ENCODE results near the gene ZBTB43. TPM values are rescaled to one million over a fixed set of nuclear protein-coding genes. Genes with fewer than 3 reads are reported as not detected.
"Not testable (repeated sequence)": the region's sequence is repeated elsewhere in the genome, so short reads cannot be mapped to it uniquely, and the experiment has no call there.

Gene ZBTB43
- total RNA-seq, 1 experiment from 2014 or later: 15.4 TPM

GRCh38 chr9:126783949-126784348, 20.9 kb upstream of the ZBTB43 start:
- BruUV-seq (replicated peaks): no TSS peak
- CTCF ChIA-PET: interaction anchor here (0.6 to 9.3 kb wide), 3 partner anchors 79 to 285 kb away, joined by 3 to 340 read pairs (median 4); no protein-coding TSS in a partner anchor

GRCh38 chr9:126784401-126784800, 20.4 kb upstream of the ZBTB43 start:
- Histone ChIP-seq H3K4me3 (replicated peaks in 1 of 2; ENCODE audit: low read depth in 1 of 2, low read length in 2 of 2) (no peak overlapping the region), H3K9ac (ENCODE audit: low read length) (no peak overlapping the region), H3K4me2 (ENCODE audit: low read length) (no peak overlapping the region), H3K27ac (ENCODE audit: low read depth, low read length) (no peak overlapping the region), H2AFZ (ENCODE audit: low read depth, low read length, poor library complexity, severe bottlenecking) (no peak overlapping the region), H4K20me1 (ENCODE audit: insufficient read depth) (no peaks in the 10 kb centered on the region), H3K9me2 (ENCODE audit: insufficient read depth) (no peaks in the 10 kb centered on the region), H3K36me3 (ENCODE audit: control insufficient read depth in 1 of 2, insufficient read depth in 2 of 2, low read length in 2 of 2) (no peaks in the 10 kb centered on the region), H3K9me3 (ENCODE audit: control insufficient read depth in 1 of 2, insufficient read depth in 1 of 2, low read depth in 1 of 2, low read length in 2 of 2) (no peaks in the 10 kb centered on the region), H3K79me2 (ENCODE audit: insufficient read depth, low read length) (no peaks in the 10 kb centered on the region), H3K4me1 (ENCODE audit: control insufficient read depth in 1 of 2, insufficient read depth in 2 of 2, low read length in 2 of 2) (peaks cover 2 to 23% of the 10 kb centered on the region in 2 experiments; a peak in 3 of 4 replicates), H3K27me3 (ENCODE audit: insufficient read depth, low read length) (no peaks in the 10 kb centered on the region; the same call in 1 of the 2 replicates)
- ChIA-PET POLR2A (no interaction called here), CTCF (interaction anchor here (0.6 to 9.3 kb wide), 3 partner anchors 80 to 285 kb away, joined by 3 to 340 read pairs (median 4); no protein-coding TSS in a partner anchor), RAD21 (ENCODE audit: low non-redundant PET in 1 of 2, low total read pairs in 2 of 2, uncharacterized antibody in 2 of 2, unreplicated experiment in 2 of 2) (no interaction called here)
- ATAC-seq (no peak), DNase-seq (ENCODE audit: low read depth, low spot score) (no peak)
- no TSS peak for BruUV-seq (replicated peaks)
- intact Hi-C loops (cut with micrococcal nuclease): loop anchor here (5.0 kb wide), 1 partner anchor 227 kb away; no protein-coding TSS in a partner anchor
- TF ChIP-seq SRF (IDR thresholded peaks at IDR 0.05; ENCODE audit: low read depth) (no peak), POLR2AphosphoS5 (IDR thresholded peaks at IDR 0.05; ENCODE audit: low read depth, low read length) (no peak), FOSL1 (IDR thresholded peaks at IDR 0.05; ENCODE audit: low read depth) (no peak)

More at GRCh38 chr9:126783949-126784348, 20.9 kb upstream of the ZBTB43 start:
- no peaks in the 10 kb centered on the region for H3K9me3 ChIP-seq (ENCODE audit: control insufficient read depth in 1 of 2, insufficient read depth in 1 of 2, low read depth in 1 of 2, low read length in 2 of 2)
- H3K4me3 ChIP-seq (replicated peaks in 1 of 2; ENCODE audit: low read depth in 1 of 2, low read length in 2 of 2): no peak overlapping the region
- H3K27me3 ChIP-seq (ENCODE audit: insufficient read depth, low read length): no peaks in the 10 kb centered on the region; the same call in 1 of the 2 replicates
- no peak for DNase-seq (ENCODE audit: low read depth, low spot score)
- ATAC-seq: no peak
- H3K36me3 ChIP-seq (ENCODE audit: control insufficient read depth in 1 of 2, insufficient read depth in 2 of 2, low read length in 2 of 2): no peaks in the 10 kb centered on the region
- H3K9ac ChIP-seq (ENCODE audit: low read length): no peak overlapping the region
- no peaks in the 10 kb centered on the region for H4K20me1 ChIP-seq (ENCODE audit: insufficient read depth)
- intact Hi-C loops (cut with micrococcal nuclease): loop anchor here (5.0 kb wide), 1 partner anchor 227 kb away; no protein-coding TSS in a partner anchor
- no peak overlapping the region for H3K4me2 ChIP-seq (ENCODE audit: low read length)
- H2AFZ ChIP-seq (ENCODE audit: low read depth, low read length, poor library complexity, severe bottlenecking): no peak overlapping the region
- ChIA-PET POLR2A (no interaction called here), RAD21 (ENCODE audit: low non-redundant PET in 1 of 2, low total read pairs in 2 of 2, uncharacterized antibody in 2 of 2, unreplicated experiment in 2 of 2) (no interaction called here)
- no peaks in the 10 kb centered on the region for H3K9me2 ChIP-seq (ENCODE audit: insufficient read depth)
- H3K4me1 ChIP-seq (ENCODE audit: control insufficient read depth in 1 of 2, insufficient read depth in 2 of 2, low read length in 2 of 2): peaks cover 2 to 19% of the 10 kb centered on the region in 2 experiments; a peak in 3 of 4 replicates
- no peak overlapping the region for H3K27ac ChIP-seq (ENCODE audit: low read depth, low read length)
- TF ChIP-seq POLR2AphosphoS5 (IDR thresholded peaks at IDR 0.05; ENCODE audit: low read depth, low read length): no peak
- TF ChIP-seq EGR1 (IDR thresholded peaks at IDR 0.05; ENCODE audit: low read depth): no peak
- TF ChIP-seq EZH2 (IDR thresholded peaks at IDR 0.05): no peak
- TF ChIP-seq CEBPB (IDR thresholded peaks at IDR 0.05; ENCODE audit: low read depth): no peak
- TF ChIP-seq RAD21 (IDR thresholded peaks at IDR 0.05; ENCODE audit: low read depth): no peak
- no peaks in the 10 kb centered on the region for H3K79me2 ChIP-seq (ENCODE audit: insufficient read depth, low read length)

GRCh38 chr9:126784841-126785240, 20.0 kb upstream of the ZBTB43 start:
- H2AFZ ChIP-seq (ENCODE audit: low read depth, low read length, poor library complexity, severe bottlenecking); H3K36me3 ChIP-seq (ENCODE audit: control insufficient read depth in 1 of 2, insufficient read depth in 2 of 2, low read length in 2 of 2); H4K20me1 ChIP-seq (ENCODE audit: insufficient read depth); RAD21 ChIA-PET (ENCODE audit: low non-redundant PET in 1 of 2, low total read pairs in 2 of 2, uncharacterized antibody in 2 of 2, unreplicated experiment in 2 of 2); H3K27ac ChIP-seq (ENCODE audit: low read depth, low read length); H3K9me2 ChIP-seq (ENCODE audit: insufficient read depth); DNase-seq (ENCODE audit: low read depth, low spot score); H3K4me3 ChIP-seq (replicated peaks in 1 of 2; ENCODE audit: low read depth in 1 of 2, low read length in 2 of 2); H3K9me3 ChIP-seq (ENCODE audit: control insufficient read depth in 1 of 2, insufficient read depth in 1 of 2, low read depth in 1 of 2, low read length in 2 of 2); H3K9ac ChIP-seq (ENCODE audit: low read length); ATAC-seq; H3K79me2 ChIP-seq (ENCODE audit: insufficient read depth, low read length); BruUV-seq (replicated peaks); H3K27me3 ChIP-seq (ENCODE audit: insufficient read depth, low read length); H3K4me2 ChIP-seq (ENCODE audit: low read length); POLR2A ChIA-PET: not testable (repeated sequence)
- intact Hi-C loops (cut with micrococcal nuclease): loop anchor here (5.0 kb wide), 1 partner anchor 228 kb away; no protein-coding TSS in a partner anchor
- CTCF ChIA-PET: interaction anchor here (1.5 to 9.3 kb wide), 2 partner anchors 80 to 286 kb away, joined by 4 to 340 read pairs; no protein-coding TSS in a partner anchor
- peaks cover 2 to 25% of the 10 kb centered on the region in 2 experiments; a peak in 3 of 4 replicates for H3K4me1 ChIP-seq (ENCODE audit: control insufficient read depth in 1 of 2, insufficient read depth in 2 of 2, low read length in 2 of 2)

All from HCT116 (cell line).